K562 (cell line): ENCODE data around the gene DTNBP1. TPM values are rescaled to one million over a fixed set of nuclear protein-coding genes. Genes with fewer than 3 reads are reported as not detected.

Source experiments
- CBX8 ChIP-seq: fragments of 200-600 bp; sonication (generic); IDR thresholded peaks from 2 replicates; pipeline ENCODE4 v1.6.1; 2012; ENCODE audit warnings: borderline replicate concordance, mixed run types, low read depth, mild to moderate bottlenecking, moderate library complexity, mixed read lengths, low read length, control low read depth, inconsistent platforms; ENCODE audit not compliant: poor library complexity, severe bottlenecking; ENCODE audit errors: extremely low read depth
- DIDO1 ChIP-seq: fragments of 450-650 bp; IDR thresholded peaks from 2 replicates; pipeline ENCODE4 v1.6.1; 2016; ENCODE audit warnings: low read depth, missing biosample characterization, missing genetic modification characterization
- ELF4 ChIP-seq: fragments of 450-650 bp; formaldehyde crosslinking; IDR thresholded peaks from 2 replicates; pipeline ENCODE4 v1.4.0; 2022; ENCODE audit warnings: missing genetic modification characterization
- FOXA1 ChIP-seq: fragments of 450-650 bp; IDR thresholded peaks from 2 replicates; pipeline ENCODE4 v1.6.1; 2016; ENCODE audit warnings: mild to moderate bottlenecking, borderline replicate concordance
- JUN ChIP-seq, 2 experiments: sonication (generic) in 1 of 2; formaldehyde crosslinking in 1 of 2; IDR thresholded peaks; 2 replicates each; pipeline versions ENCODE4 v1.6.1 to v1.8.0; 2012 to 2022; ENCODE audit warnings: borderline replicate concordance in 2 of 2, mild to moderate bottlenecking in 2 of 2, improper control_type of control experiment in 1 of 2, low read depth in 1 of 2, low read length in 1 of 2, missing genetic modification reagents in 1 of 2
- MTA2 ChIP-seq: fragments of 450-650 bp; IDR thresholded peaks from 2 replicates; pipeline ENCODE4 v1.6.1; 2016; ENCODE audit warnings: low read depth
- PPARD ChIP-seq: fragments of 250-450 bp; sonication (Bioruptor Pico); IDR thresholded peaks from 2 replicates; pipeline ENCODE4 v1.8.0; 2022; ENCODE audit warnings: inconsistent platforms, mild to moderate bottlenecking, moderate library complexity
- SNRNP70 ChIP-seq: fragments of 200-400 bp; formaldehyde crosslinking; optimal IDR thresholded peaks from 2 replicates; pipeline ENCODE3; 2017; ENCODE audit warnings: low read depth, low read length
- SPI1 ChIP-seq: IDR thresholded peaks from 2 replicates; pipeline ENCODE4 v1.6.1; 2011; ENCODE audit warnings: low read depth, low read length, control low read depth, borderline replicate concordance
- TAL1 ChIP-seq: fragments of 450-650 bp; IDR thresholded peaks from 2 replicates; pipeline ENCODE4 v1.6.1; 2016; ENCODE audit warnings: mild to moderate bottlenecking
- XRCC3 ChIP-seq: fragments of 450-650 bp; IDR thresholded peaks from 2 replicates; pipeline ENCODE4 v1.6.1; 2017; ENCODE audit warnings: mild to moderate bottlenecking, moderate library complexity
- ZNF41 ChIP-seq: fragments of 250-450 bp; sonication (Bioruptor Pico); conservative IDR thresholded peaks from 2 replicates; pipeline ENCODE4 v1.4.0; 2020; ENCODE audit warnings: mild to moderate bottlenecking
- ZNF57 ChIP-seq: fragments of 450-650 bp; formaldehyde crosslinking; IDR thresholded peaks from 2 replicates; pipeline ENCODE4 v1.4.0; 2020; ENCODE audit warnings: mild to moderate bottlenecking, moderate library complexity
- ZNF707 ChIP-seq: fragments of 250-450 bp; sonication (Bioruptor Pico); conservative IDR thresholded peaks from 2 replicates; pipeline ENCODE4 v1.8.0; 2022; ENCODE audit warnings: inconsistent platforms, mild to moderate bottlenecking, moderate library complexity
- polyA plus RNA-seq, 8 experiments: library from polyadenylated mRNA; depleted of rRNA in 4 of 8; stranded (reverse) in 5 of 8; unstranded in 3 of 8; fragments of >200 nt; fragmentation: Nextera tagmentation in 2 of 8; fragmentation: Illumina TruSeq in 1 of 8; extraction: Ambion mirVana in 2 of 8; extraction: Trizol in 1 of 8; gene quantifications; 2 replicates each; pipeline versions ENCODE4 v1.2.1 to v1.2.3, GENCODE V29; 2011 to 2014; ENCODE audit warnings: inconsistent platforms in 1 of 8, missing spikeins in 1 of 8
- total RNA-seq, 7 experiments: library from RNA; depleted of rRNA in 6 of 7; stranded (reverse); fragments of >200 nt in 6 of 7; fragmentation: Illumina TruSeq in 2 of 7; extraction: Trizol in 2 of 7; gene quantifications; 2 replicates each; pipeline versions ENCODE4 v1.2.1 to v1.2.3, GENCODE V29; 2011 to 2021; ENCODE audit warnings: low replicate concordance in 1 of 7
- TF ChIP-seq, protein P1 (sequence below): fragments of 200-400 bp; formaldehyde crosslinking; IDR thresholded peaks from 2 replicates; pipeline ENCODE4 v1.6.1; 2017; ENCODE audit warnings: mild to moderate bottlenecking, low read depth, low read length, moderate library complexity
- TF ChIP-seq, protein P2 (sequence below): fragments of 450-650 bp; formaldehyde crosslinking; IDR thresholded peaks from 2 replicates; pipeline ENCODE4 v1.4.0; 2020; ENCODE audit warnings: mild to moderate bottlenecking

Gene DTNBP1
- total and polyA plus RNA-seq, 9 of the 15 experiments (the other 6 are each of a cell fraction or from before 2014, with no cell fraction given), result 16.7 to 54.5 (median 21.4) TPM

DNA sequence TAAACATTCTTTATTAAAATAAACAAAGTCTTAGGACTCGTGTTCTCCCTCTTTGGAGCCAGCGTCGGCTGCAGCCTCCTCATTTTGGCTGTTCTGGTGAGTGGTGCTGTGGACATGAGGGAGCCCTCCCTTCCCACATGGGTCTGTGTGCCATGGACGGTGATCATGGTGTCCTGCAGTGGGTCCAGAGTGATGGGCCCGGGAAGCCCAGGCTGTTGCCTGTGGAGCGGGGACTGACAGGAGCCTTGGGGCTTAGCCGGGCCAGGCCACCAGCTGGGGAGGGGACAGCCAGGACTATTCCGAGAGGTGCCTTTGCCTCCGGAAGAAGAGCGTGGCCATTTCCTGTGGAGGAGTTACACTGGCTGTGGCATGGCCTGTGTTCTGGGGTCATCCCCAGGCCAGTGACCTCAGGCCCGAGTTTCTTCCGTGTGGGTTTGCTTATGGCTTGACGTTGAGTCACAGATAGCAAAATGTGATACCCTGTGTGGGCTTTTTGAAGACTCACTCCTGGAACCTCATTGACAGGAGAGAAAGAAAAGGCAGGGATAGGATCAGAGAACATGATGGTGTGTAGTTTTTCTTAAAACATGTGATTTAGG, 153.4 kb downstream of the DTNBP1 start (continued):
- TF ChIP-seq MTA2 (0 out of 2 replicates have a peak, but pooled peaks have one; percentile 15), ZNF57 (CRISPR knock-in tag) (no peak), FOXA1 (no peak), DIDO1 (tag) (no peak), ELF4 (CRISPR knock-in tag) (no peak), PPARD (CRISPR knock-in tag) (no peak), XRCC3 (no peak), ZNF707 (CRISPR knock-in tag) (no peak), CBX8 (no peak), SNRNP70 (no peak), TAL1 (no peak), JUN (IDR thresholded peaks at IDR 0.05; ENCODE audit: borderline replicate concordance, low read depth, low read length) (peak; percentile 88), JUN (CRISPR knock-in tag; IDR thresholded peaks at IDR 0.05; ENCODE audit: borderline replicate concordance) (no peak), ZNF41 (0 out of 2 replicates have a peak, but pooled peaks have one; percentile 50), SPI1 (no peak)
- TF ChIP-seq, protein P1, sequence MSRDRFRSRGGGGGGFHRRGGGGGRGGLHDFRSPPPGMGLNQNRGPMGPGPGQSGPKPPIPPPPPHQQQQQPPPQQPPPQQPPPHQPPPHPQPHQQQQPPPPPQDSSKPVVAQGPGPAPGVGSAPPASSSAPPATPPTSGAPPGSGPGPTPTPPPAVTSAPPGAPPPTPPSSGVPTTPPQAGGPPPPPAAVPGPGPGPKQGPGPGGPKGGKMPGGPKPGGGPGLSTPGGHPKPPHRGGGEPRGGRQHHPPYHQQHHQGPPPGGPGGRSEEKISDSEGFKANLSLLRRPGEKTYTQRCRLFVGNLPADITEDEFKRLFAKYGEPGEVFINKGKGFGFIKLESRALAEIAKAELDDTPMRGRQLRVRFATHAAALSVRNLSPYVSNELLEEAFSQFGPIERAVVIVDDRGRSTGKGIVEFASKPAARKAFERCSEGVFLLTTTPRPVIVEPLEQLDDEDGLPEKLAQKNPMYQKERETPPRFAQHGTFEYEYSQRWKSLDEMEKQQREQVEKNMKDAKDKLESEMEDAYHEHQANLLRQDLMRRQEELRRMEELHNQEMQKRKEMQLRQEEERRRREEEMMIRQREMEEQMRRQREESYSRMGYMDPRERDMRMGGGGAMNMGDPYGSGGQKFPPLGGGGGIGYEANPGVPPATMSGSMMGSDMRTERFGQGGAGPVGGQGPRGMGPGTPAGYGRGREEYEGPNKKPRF, result no peak
- TF ChIP-seq, protein P2, sequence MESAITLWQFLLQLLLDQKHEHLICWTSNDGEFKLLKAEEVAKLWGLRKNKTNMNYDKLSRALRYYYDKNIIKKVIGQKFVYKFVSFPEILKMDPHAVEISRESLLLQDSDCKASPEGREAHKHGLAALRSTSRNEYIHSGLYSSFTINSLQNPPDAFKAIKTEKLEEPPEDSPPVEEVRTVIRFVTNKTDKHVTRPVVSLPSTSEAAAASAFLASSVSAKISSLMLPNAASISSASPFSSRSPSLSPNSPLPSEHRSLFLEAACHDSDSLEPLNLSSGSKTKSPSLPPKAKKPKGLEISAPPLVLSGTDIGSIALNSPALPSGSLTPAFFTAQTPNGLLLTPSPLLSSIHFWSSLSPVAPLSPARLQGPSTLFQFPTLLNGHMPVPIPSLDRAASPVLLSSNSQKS (CRISPR knock-in tag), result no peak
